Measurements from ENCODE around the gene MAD1L1.

The MAD1L1 gene

DNA sequence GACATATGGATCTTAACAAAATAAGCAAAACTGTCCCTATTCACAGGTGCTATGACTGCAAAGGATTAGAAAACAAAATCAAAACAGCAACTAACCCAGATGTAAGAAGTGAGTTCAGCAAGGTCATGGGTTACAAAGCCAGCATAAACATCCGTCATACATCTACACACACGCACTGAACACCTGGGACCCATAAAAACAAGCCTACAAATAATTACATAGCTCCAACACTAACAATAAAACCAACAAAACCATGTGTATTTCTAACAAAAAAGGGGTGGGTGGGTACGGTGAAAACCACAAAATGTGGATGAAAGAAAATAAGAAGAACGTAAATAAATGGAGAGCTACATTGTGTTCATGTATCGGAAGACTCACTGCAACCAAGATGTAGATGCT lies 305.8 kb downstream of the MAD1L1 start:
- peaks cover 2% of the 10 kb centered on the region for H3K9me3 Mint-ChIP-seq
- DNase-seq = no peak
- H3K27ac Mint-ChIP-seq = peak overlapping the region; percentile 63
- H3K27me3 Mint-ChIP-seq = peaks cover 35% of the 10 kb centered on the region
- H3K36me3 Mint-ChIP-seq = peaks cover 49% of the 10 kb centered on the region
- CTCF ChIA-PET = no interaction called here
- no peak overlapping the region for H3K4me3 Mint-ChIP-seq
- H3K4me1 Mint-ChIP-seq = peaks cover 65% of the 10 kb centered on the region

DNA sequence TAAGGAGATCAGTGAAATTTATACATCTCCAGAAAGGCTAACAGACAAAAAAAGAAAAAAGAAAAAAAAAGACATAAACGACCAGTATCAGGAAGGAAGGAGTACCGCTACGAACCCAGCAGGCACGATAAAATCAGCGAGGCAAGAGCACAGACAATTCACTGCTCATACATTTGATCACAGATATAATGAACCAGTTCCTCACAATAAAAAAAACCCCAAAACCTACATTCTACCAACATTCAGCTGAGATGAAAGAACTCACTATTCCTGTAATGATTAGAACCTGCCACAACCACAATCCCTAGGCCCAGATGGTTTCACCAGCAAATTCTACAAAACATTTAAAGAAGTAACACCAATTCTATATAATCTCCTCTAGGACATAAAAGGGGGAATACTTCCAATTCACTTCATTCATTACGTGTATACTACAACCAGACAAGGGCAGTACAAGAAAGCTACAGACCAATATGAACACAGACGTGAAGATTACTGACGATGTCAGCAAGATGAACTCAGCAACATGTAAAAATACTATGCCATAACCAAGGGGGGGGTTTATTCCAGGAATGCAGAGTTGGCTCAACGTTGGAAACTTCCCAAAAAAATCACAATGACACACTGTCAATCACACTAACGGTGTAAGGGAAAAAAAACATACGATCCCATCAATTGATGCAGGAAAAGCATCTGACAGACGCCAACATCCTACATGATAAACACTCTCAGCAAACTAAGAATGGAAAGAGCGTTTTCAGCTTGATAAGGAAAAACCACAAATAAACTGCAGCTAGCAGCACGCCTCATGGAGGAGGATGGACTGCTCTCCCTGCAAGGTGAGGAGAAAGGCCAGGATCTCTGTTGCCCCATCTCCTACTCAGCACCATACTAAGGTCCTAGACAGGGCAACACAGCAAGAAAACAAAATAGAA lies 306.5 kb downstream of the MAD1L1 start:
- CTCF ChIA-PET = no interaction called here
- Mint-ChIP-seq H3K27ac (peak overlapping the region; percentile 63), H3K27me3 (peaks cover 37% of the 10 kb centered on the region), H3K9me3 (no peaks in the 10 kb centered on the region), H3K36me3 (peaks cover 45% of the 10 kb centered on the region), H3K4me1 (peaks cover 70% of the 10 kb centered on the region), H3K4me3 (peak overlapping the region; percentile 33)
- peak; percentile 70 for DNase-seq

DNA sequence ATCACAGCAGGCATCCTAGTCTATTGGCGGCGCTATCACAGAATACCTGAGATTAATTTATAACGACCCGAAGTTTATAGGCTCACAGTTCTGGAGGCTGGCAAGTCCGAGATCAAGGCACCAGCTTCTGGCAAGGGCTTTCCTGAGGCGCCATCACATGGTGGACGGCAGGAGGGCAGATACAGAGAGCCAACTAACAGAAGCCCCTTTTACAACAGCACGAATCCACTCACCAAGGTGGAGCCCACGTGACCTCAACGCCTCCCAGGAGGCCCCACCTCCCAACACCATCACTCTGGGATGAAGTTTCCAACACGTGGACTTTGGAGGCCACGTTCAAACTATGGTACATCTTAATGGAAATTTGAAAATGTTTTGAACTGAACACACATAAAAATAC lies 307.4 kb downstream of the MAD1L1 start:
- H3K27me3 Mint-ChIP-seq = peaks cover 43% of the 10 kb centered on the region
- peaks cover 50% of the 10 kb centered on the region for H3K36me3 Mint-ChIP-seq
- no peaks in the 10 kb centered on the region for H3K9me3 Mint-ChIP-seq
- CTCF ChIA-PET = no interaction called here
- peak overlapping the region; percentile 63 for H3K27ac Mint-ChIP-seq
- peak overlapping the region; percentile 33 for H3K4me3 Mint-ChIP-seq
- peak; percentile 47 for DNase-seq
- peaks cover 79% of the 10 kb centered on the region for H3K4me1 Mint-ChIP-seq

DNA sequence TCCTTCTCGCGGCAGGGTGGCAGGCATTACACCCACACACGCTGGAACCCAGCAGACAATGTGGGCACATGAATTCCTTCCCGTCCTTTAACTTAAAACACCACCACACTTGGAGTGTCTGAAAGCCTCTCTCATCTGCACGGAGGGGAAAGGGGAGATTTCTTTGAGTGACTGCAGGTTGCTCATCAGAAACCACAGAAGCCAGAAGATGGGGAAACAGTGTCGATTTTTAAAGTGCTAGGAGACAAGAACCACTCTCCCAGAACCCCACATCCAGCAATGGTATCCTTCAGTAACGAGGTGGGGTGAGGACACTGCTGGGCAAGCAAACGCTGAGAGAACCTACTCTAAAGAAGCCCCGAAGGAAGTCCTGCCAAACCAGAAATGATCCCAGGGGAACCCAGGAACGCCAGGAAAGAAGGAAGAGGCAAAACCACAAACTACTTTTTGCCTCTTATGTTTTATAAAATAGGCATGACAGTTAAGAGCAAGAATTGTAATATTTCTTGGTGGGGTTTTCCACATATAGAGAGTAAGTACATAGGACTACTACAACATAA lies 308.4 kb downstream of the MAD1L1 start:
- peaks cover 58% of the 10 kb centered on the region for H3K36me3 Mint-ChIP-seq

DNA sequence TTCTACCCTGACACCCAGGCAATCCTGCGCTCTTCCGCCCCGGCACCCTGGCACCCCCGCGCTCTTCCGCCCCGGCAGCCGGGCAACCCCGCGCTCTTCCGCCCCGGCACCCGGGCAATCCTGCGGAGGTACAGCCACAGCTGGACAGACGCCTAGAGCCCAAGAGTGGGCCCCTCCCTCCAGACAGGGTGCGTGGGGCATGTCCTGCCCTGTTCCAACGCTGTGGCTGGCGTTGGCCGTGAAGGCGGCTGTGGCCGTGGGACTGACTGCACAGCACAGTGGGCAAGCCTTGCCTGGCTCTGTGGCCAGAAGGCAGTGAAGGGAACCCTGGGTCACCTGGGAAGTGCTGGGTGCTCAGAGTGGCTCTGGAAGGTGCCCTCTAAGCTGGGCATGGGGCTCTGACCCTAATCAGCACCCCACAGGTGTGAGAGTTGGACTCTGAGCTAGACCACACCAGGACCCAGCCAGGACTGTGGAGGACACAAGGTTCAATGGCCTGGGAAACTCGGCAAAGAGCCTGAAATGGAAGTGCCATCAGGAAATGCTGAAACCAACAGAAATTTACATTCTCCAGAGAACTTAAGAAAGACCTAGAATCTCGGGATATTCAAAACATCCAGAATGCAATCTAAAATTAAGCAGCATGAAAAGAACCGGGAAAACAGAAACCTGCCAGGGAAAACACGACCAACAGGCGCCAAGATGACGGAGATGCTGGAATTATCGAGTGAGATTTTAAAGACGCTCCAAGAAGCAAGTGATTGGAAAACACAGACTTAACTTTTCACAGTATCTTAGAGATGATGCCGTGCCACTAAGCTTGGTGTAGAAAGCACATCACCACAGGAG lies 309.1 kb downstream of the MAD1L1 start:
- Mint-ChIP-seq H3K4me1 (peaks cover 94% of the 10 kb centered on the region), H3K27ac (no peak overlapping the region), H3K9me3 (no peaks in the 10 kb centered on the region), H3K4me3 (no peak overlapping the region), H3K36me3 (peaks cover 54% of the 10 kb centered on the region), H3K27me3 (peaks cover 49% of the 10 kb centered on the region)
- CTCF ChIA-PET = no interaction called here
- DNase-seq = no peak

More for the DNA sequence above, 308.4 kb downstream of the MAD1L1 start:
- Mint-ChIP-seq H3K4me1 (peaks cover 89% of the 10 kb centered on the region), H3K9me3 (no peaks in the 10 kb centered on the region), H3K4me3 (peak overlapping the region; percentile 31), H3K27me3 (peaks cover 51% of the 10 kb centered on the region), H3K27ac (peak overlapping the region; percentile 75)
- DNase-seq = no peak
- CTCF ChIA-PET = no interaction called here

DNA sequence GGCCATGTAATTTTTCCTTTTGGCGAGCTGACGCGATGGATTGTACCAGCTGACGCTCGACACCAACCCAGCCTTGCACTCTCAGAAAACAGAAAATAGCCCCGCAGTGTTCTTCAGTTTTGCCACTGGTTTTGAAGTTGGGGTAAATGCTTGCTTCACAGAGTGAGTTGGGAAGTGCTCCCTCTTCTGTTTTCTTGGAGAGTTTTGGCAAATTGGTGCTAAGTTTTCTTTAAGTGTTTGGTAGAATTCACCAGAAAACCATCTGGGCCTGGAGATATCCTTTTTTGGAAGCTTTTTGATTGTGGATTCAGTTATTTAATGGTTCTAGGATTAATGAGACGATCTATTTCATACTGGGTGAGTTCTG lies 309.9 kb downstream of the MAD1L1 start:
- no peak for DNase-seq
- Mint-ChIP-seq H3K4me3 (no peak overlapping the region), H3K27ac (no peak overlapping the region), H3K27me3 (peaks cover 42% of the 10 kb centered on the region), H3K36me3 (peaks cover 48% of the 10 kb centered on the region), H3K4me1 (peaks cover 88% of the 10 kb centered on the region), H3K9me3 (no peaks in the 10 kb centered on the region)
- CTCF ChIA-PET = no interaction called here

DNA sequence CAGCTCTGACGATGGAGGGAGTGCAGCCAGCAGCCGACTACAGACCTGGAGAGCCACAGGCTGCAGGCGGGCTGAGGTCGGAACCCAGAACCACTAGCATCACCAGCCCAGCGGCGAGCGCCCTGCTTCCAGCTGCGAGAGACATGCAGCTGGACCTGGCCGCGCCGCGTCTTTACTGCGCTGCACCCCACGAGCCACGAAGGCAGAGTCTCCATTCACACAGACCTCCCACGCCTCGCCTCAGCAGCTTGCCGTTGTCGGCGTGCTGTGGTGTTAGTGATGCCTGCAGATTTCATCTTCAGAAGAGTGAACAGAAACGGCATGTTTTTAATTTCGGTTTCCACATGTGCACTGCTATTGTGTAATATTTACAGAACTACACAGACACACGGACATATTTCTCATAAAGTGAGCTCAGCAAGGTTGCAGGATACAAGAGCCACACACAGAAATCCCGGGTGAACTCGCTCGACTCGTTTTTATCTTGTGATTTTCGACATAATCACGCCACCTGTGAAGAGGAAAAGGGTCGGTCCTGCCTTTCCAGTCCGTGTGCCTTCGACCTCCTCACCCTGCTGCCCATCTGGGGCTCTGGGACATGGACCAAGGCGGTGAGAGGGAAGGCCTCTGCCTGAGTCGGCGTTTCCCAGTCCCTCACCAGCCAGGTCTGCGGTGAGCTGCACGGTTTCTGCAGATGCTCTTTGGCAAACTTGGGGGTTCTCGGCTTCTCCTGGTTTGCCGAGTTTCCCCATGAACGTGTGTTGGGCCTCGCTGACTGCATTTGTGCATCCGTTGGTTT lies 310.5 kb downstream of the MAD1L1 start:
- CTCF ChIA-PET = interaction anchor here (0.7 to 1.0 kb wide), 3 partner anchors 198 to 426 kb away, joined by 3 to 4 read pairs (median 3); no protein-coding TSS in a partner anchor
- no peaks in the 10 kb centered on the region for H3K9me3 Mint-ChIP-seq
- H3K4me3 Mint-ChIP-seq = peak overlapping the region; percentile 52
- DNase-seq = peak; percentile 72
- peak overlapping the region; percentile 31 for H3K27ac Mint-ChIP-seq
- peaks cover 42% of the 10 kb centered on the region for H3K27me3 Mint-ChIP-seq
- H3K4me1 Mint-ChIP-seq = peaks cover 88% of the 10 kb centered on the region
- H3K36me3 Mint-ChIP-seq = peaks cover 46% of the 10 kb centered on the region

DNA sequence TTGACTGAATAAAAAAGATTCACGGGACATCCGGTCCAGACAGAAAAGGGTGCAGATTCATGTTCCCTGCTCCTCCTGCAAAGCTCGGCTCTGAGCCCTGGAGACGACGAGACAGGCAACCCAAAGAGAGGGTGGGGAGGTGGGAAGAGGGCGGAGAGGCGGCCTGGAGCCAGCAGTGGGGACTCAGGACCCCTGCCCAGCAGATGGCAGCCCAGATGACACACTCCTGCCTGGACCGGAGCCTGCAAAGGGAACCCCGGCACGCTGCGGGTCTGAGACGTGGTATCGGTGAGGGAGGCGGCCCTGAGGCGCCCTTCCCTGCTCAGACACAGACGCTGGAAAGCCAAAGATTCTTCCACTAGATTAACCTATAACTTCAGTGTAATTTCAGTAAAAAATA lies 311.9 kb downstream of the MAD1L1 start:
- Mint-ChIP-seq H3K4me1 (peaks cover 74% of the 10 kb centered on the region), H3K36me3 (peaks cover 41% of the 10 kb centered on the region), H3K9me3 (no peaks in the 10 kb centered on the region), H3K27me3 (peaks cover 42% of the 10 kb centered on the region), H3K4me3 (no peak overlapping the region), H3K27ac (no peak overlapping the region)
- no peak for DNase-seq
- CTCF ChIA-PET = no interaction called here

DNA sequence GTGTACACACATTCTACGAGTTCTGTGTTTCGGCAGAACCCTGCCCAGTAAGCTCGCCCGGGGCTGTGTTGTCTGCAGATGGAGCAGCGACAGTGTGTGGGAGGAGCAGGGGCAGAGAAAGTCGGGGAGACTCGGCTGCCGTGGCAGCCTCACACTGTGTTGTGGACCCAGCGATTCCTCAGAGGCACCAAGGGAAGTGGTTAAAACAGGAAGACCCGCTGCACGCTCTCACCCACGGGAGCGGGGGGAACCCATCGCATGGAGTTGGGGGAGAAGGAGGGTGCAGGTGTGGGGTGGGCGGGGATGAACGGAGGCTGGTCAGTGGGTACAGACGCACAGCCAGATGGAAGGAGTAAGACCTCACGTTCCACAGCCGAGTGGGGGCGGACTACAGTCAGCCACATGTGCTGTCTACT lies 312.5 kb downstream of the MAD1L1 start:
- Mint-ChIP-seq H3K9me3 (no peaks in the 10 kb centered on the region), H3K4me1 (peaks cover 68% of the 10 kb centered on the region), H3K27me3 (peaks cover 42% of the 10 kb centered on the region), H3K27ac (peak overlapping the region; percentile 83), H3K4me3 (peak overlapping the region; percentile 73), H3K36me3 (peaks cover 41% of the 10 kb centered on the region)
- peak; percentile 71 for DNase-seq
- CTCF ChIA-PET = no interaction called here

DNA sequence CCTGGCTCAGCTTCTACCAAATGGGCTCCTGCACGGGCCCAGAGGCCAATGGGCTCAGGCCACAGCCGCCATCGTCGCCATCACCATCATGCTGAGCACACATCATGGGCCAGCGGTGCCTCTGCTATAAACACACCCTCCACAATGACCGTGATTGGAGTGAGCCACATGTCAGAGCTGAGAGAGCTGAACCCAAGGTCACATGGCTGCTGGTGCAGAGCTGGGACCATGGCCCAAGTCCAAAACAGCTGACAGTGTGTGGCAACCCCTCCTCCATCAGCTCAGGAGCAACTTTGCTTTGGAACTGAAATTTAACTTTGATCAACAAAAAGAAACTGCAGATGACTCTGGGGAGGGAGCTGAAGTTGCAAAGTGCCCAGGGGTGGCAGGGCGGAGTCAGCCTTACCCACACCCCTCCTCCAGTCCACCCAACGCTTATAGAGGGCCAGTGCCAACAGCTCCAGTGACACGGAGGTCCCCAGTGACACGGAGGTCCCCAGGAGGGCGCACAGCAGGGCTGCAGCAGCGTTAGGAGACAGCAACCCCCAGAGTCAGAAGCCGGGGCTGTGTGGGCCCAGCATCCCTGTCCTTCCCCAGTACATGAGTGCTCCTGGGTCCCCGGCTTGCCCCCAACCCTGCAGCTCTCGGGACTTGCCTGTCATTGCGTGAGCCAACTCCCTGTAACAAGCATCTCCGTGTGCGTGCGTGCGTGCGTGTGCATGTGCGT lies 313.0 kb downstream of the MAD1L1 start:
- H3K4me1 Mint-ChIP-seq = peaks cover 62% of the 10 kb centered on the region
- H3K27ac Mint-ChIP-seq = peak overlapping the region; percentile 83
- H3K4me3 Mint-ChIP-seq = peak overlapping the region; percentile 73
- H3K27me3 Mint-ChIP-seq = peaks cover 42% of the 10 kb centered on the region
- peak; percentile 42 for DNase-seq
- CTCF ChIA-PET = no interaction called here
- no peaks in the 10 kb centered on the region for H3K9me3 Mint-ChIP-seq
- peaks cover 41% of the 10 kb centered on the region for H3K36me3 Mint-ChIP-seq

DNA sequence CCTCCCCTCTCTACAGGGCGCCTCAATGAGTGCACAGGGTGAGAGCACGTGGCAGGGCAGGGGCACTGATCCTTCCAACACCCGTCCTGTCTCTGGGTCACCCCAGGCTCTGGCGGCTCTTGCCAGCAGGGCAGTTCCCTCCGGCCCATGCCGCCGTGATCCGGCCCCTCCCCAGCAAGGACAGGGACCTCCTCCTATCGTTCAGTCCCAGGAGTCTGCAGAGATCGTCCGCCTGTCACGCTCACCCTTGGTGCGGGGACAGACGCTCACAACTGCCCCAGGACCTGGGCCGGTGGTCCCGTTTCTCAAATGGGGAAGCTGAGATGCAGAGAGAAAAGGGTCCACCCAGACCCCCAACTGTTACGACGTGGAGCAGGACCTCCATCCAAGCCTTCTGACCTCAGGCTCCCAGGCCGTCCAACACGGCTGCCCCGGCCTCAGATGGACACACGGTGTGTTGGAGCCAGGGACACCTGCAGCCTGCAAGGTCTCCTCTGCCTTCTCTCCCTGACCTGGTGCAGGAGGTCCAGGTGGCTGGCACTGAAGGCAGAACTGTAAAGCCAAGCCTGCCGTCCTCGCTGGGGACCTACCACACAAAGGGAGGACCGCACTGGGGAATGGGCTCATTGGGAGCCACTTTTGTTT lies 313.7 kb downstream of the MAD1L1 start:
- CTCF ChIA-PET = no interaction called here
- Mint-ChIP-seq H3K4me3 (no peak overlapping the region), H3K36me3 (peaks cover 35% of the 10 kb centered on the region)

DNA sequence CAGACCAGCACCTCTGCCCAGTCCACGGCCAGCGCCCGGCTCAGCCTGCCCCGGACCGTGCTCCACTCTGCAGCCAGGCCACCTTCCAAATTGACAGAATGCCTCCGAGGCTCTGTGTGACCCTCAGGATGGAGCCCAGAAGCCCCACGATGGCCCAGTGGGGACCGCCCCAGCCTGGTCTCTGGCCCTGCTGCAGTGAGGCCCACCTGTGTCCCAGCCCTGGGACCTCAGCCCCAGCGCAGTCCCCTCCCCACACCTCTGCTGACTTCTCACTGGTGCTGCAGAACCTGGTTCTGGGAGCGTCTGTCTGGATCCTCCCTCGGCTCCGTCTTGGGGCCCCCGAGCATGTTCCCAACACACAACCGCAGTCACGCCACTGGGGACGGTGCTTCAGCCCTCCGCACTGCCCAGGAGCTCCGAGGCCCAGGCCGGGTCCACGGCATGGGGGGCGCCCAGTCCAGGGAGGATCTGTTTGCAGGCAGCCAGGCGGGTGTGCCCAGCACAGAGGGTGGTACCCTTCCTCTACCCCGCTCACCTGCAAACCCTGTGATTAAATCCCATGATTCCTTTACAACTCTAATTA lies 314.6 kb downstream of the MAD1L1 start:
- Mint-ChIP-seq H3K27me3 (peaks cover 30% of the 10 kb centered on the region), H3K36me3 (peaks cover 31% of the 10 kb centered on the region), H3K4me3 (no peak overlapping the region), H3K9me3 (no peaks in the 10 kb centered on the region), H3K27ac (no peak overlapping the region), H3K4me1 (peaks cover 50% of the 10 kb centered on the region)
- CTCF ChIA-PET = no interaction called here
- no peak for DNase-seq

More for the DNA sequence above, 313.7 kb downstream of the MAD1L1 start:
- H3K27me3 Mint-ChIP-seq = peaks cover 37% of the 10 kb centered on the region
- no peak for DNase-seq
- H3K4me1 Mint-ChIP-seq = peaks cover 55% of the 10 kb centered on the region
- no peak overlapping the region for H3K27ac Mint-ChIP-seq
- no peaks in the 10 kb centered on the region for H3K9me3 Mint-ChIP-seq
